ENCODE measurements around the gene FSD1L.

DNA sequence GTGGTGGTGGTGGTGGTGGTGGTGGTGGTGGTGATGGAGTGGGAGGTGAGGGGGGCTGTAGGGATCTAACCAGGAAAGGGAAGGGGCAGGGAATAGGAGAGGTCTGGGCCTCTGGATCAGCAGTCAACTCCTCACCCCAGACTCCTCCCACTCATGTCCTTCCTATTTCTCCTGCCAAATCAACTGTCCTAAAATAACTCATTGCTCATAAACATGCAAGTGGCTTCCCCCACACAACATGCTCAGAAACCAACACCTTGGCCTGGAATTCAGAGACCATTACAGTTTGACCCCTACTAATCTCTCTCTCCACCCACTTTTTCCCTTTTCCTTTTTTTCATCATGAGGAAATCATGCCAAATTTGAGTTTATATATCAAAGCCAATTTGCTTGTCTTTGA is 8.4 kb upstream of the FSD1L start:
- TF ChIP-seq, protein P1, sequence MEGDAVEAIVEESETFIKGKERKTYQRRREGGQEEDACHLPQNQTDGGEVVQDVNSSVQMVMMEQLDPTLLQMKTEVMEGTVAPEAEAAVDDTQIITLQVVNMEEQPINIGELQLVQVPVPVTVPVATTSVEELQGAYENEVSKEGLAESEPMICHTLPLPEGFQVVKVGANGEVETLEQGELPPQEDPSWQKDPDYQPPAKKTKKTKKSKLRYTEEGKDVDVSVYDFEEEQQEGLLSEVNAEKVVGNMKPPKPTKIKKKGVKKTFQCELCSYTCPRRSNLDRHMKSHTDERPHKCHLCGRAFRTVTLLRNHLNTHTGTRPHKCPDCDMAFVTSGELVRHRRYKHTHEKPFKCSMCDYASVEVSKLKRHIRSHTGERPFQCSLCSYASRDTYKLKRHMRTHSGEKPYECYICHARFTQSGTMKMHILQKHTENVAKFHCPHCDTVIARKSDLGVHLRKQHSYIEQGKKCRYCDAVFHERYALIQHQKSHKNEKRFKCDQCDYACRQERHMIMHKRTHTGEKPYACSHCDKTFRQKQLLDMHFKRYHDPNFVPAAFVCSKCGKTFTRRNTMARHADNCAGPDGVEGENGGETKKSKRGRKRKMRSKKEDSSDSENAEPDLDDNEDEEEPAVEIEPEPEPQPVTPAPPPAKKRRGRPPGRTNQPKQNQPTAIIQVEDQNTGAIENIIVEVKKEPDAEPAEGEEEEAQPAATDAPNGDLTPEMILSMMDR (IDR thresholded peaks at IDR 0.05), result no peak
- no peak for TF ChIP-seq POLR2A (IDR thresholded peaks at IDR 0.05)
